Hematopoietic multipotent progenitor cell (in vitro differentiated cells): Measurements from ENCODE around the gene CIBAR2. TPM values are rescaled to one million over a fixed set of nuclear protein-coding genes. Genes with fewer than 3 reads are reported as not detected.

Source experiments
- DNase-seq, 3 donors: peaks; one replicate each; pipeline ENCODE4 v3.0.0-alpha.2; 2011 to 2015; ENCODE audit warnings: low read depth in 2 of 3, low spot score in 2 of 3
- total RNA-seq: library from RNA; depleted of rRNA; stranded (reverse); fragments of >200 nt; gene quantifications from one replicate; pipeline ENCODE4 v1.2.3, GENCODE V29; 2012

CIBAR2 gene
- total RNA-seq, 1 donor = not detected

GRCh38 chr16:85104821-85105391, 7.4 kb downstream of the CIBAR2 start:
- DNase-seq = peak in 2 of 3 donors; percentile 27 to 62

- no peak for DNase-seq
Measured at GRCh38 chr16:85104147-85104546, 8.1 kb downstream of the CIBAR2 start.

GRCh38 chr16:85103114-85104079, 8.9 kb downstream of the CIBAR2 start:
- DNase-seq = peak in 1 of 3 donors; percentile 21

- no peak for DNase-seq
Measured at GRCh38 chr16:85101956-85102630, 10.2 kb downstream of the CIBAR2 start.

GRCh38 chr16:85100265-85100664, 12.0 kb downstream of the CIBAR2 start:
- no peak for DNase-seq

- no peak for DNase-seq
Measured at GRCh38 chr16:85098565-85098964, 13.7 kb downstream of the CIBAR2 start.

GRCh38 chr16:85096921-85097320, 15.4 kb downstream of the CIBAR2 start:
- DNase-seq = no peak

- no peak for DNase-seq
Measured at GRCh38 chr16:85094812-85095211, 17.5 kb downstream of the CIBAR2 start.

- DNase-seq = no peak
Measured at GRCh38 chr16:85094176-85094805, 18.0 kb downstream of the CIBAR2 start.

GRCh38 chr16:85093705-85094104, 18.6 kb downstream of the CIBAR2 start:
- no peak for DNase-seq

GRCh38 chr16:85092851-85093250, 19.4 kb downstream of the CIBAR2 start:
- no peak for DNase-seq

GRCh38 chr16:85092309-85092708, 20.0 kb downstream of the CIBAR2 start:
- no peak for DNase-seq

- DNase-seq = no peak
Measured at GRCh38 chr16:85091522-85091910, 20.8 kb downstream of the CIBAR2 start.

- DNase-seq = peak in 1 of 3 donors; percentile 5
Measured at GRCh38 chr16:85090873-85091521, 21.3 kb downstream of the CIBAR2 start.

- DNase-seq = no peak
Measured at GRCh38 chr16:85090181-85090580, 22.1 kb downstream of the CIBAR2 start.

- no peak for DNase-seq
Measured at GRCh38 chr16:85089525-85089924, 22.7 kb downstream of the CIBAR2 start.

- DNase-seq = no peak
Measured at GRCh38 chr16:85088570-85089199, 23.6 kb downstream of the CIBAR2 start.

GRCh38 chr16:85087899-85088569, 24.2 kb downstream of the CIBAR2 start:
- no peak for DNase-seq
